ENCODE results near the gene KCNJ4. TPM values are rescaled to one million over a fixed set of nuclear protein-coding genes. Genes with fewer than 3 reads are reported as not detected.
A peak's percentile ranks its signal among the peaks of the same experiment; 100 is the strongest.

KCNJ4 gene
- total and polyA plus RNA-seq, 5 donors = 15.7 to 40.5 (median 33.1) TPM

DNA sequence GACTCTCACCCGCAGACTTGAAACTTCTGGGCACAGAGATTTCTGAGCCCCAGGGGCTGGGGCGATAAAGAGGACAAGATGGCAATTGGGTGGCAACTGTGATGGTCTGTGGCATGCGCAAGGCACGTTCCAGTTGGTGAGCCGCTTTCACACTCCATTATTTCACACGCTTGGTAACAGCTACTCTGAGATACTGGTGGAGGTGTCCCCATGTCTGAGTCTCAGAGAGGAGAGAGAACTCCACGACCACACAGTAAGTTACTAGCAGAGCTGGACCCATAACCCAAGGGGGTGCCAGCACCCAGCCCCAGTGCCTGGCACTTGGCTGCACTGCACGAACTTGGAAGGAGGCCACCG is 6.0 kb upstream of the KCNJ4 start:
- Histone ChIP-seq H3K9me3 (ENCODE audit: control insufficient read depth, low read length) (no peaks in the 10 kb centered on the region), H3K27ac (ENCODE audit: low read length) (no peak overlapping the region), H3K4me3 (ENCODE audit: low read length) (no peak overlapping the region), H3K27me3 (ENCODE audit: control insufficient read depth, insufficient read depth) (no peaks in the 10 kb centered on the region), H3K4me1 (ENCODE audit: control insufficient read depth, insufficient read depth, low read length) (peaks cover 2% of the 10 kb centered on the region)
- WGBS = 40% methylated on average over 9 of the region's 9 CpGs
- intact Hi-C loops (cut with DNase I) = loop anchor here in 1 of 4 donors (10.0 kb wide), 1 partner anchor 46 kb away; no protein-coding TSS in a partner anchor
- peak; percentile 7 to 14 for ATAC-seq
- no peak for DNase-seq

DNA sequence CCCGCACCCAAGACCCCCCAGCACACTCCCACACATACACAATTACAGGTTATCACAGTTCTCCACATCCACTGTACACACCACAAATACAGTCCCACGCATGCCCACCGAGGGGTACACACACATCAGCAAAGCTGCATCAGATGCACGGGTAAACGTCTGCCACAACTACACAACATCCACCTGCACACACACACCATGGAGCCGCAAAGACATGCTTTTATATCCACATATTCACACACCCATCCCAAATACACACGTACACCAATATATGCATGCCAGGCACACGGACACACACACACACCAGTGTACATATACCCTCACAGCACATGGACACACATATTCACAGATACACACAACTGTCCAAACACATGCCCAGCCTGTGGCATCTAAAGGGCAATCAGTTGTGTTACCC is 5.4 kb upstream of the KCNJ4 start:
- H3K4me1 ChIP-seq (ENCODE audit: control insufficient read depth, insufficient read depth, low read length) = peaks cover 2% of the 10 kb centered on the region
- 46% methylated on average over 8 of the region's 8 CpGs for WGBS
- ATAC-seq = no peak
- intact Hi-C loops (cut with DNase I) = loop anchor here in 1 of 4 donors (10.0 kb wide), 1 partner anchor 46 kb away; no protein-coding TSS in a partner anchor
- H3K9me3 ChIP-seq (ENCODE audit: control insufficient read depth, low read length) = no peaks in the 10 kb centered on the region
- H3K27ac ChIP-seq (ENCODE audit: low read length) = no peak overlapping the region
- no peak overlapping the region for H3K4me3 ChIP-seq (ENCODE audit: low read length)
- H3K27me3 ChIP-seq (ENCODE audit: control insufficient read depth, insufficient read depth) = no peaks in the 10 kb centered on the region
- DNase-seq = peak in 1 of 3 donors; percentile 14

GRCh38 chr22:38456841-38457699 is 2.1 kb upstream of the KCNJ4 start:
- DNase-seq = peak in 1 of 3 donors; percentile 66
- Histone ChIP-seq H3K4me3 (ENCODE audit: low read length) (no peak overlapping the region), H3K27ac (ENCODE audit: low read length) (peak overlapping the region; percentile 68), H3K9me3 (ENCODE audit: control insufficient read depth, low read length) (no peaks in the 10 kb centered on the region), H3K4me1 (ENCODE audit: control insufficient read depth, insufficient read depth, low read length) (peaks cover 6% of the 10 kb centered on the region), H3K27me3 (ENCODE audit: control insufficient read depth, insufficient read depth) (no peaks in the 10 kb centered on the region)
- intact Hi-C loops (cut with DNase I) = no loop called here
- peak; percentile 30 to 42 for ATAC-seq
- WGBS = 64% methylated on average over 14 of the region's 14 CpGs

DNA sequence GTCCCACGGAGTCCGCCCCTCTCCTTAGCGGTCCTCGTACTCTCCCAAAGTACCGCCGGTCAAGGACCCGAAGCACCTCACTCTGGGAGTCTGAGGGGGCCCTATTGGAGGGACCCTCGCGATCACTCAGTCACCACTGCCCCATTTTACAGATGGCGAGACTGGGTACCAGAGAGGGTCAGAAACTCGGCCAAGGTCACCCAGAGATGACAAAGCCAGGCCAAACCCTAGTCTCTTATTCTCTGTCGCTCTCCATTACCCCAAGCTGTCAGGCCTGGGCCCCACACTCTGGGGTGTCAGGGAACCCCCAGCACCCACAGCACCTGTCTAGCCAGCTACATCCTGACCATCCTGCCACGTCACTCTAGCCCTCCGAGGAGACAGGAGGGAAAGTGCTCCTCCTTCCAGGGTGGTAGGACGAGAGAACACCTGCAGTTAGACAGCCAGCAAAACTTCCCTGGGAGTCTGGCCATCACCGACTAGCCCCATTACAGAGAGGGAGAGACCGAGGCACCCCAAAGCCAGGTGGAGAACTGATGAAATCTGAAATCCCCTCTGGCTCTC is 1.4 kb upstream of the KCNJ4 start:
- Histone ChIP-seq H3K9me3 (ENCODE audit: control insufficient read depth, low read length) (no peaks in the 10 kb centered on the region), H3K27ac (ENCODE audit: low read length) (peak overlapping the region; percentile 43), H3K4me3 (ENCODE audit: low read length) (no peak overlapping the region), H3K4me1 (ENCODE audit: control insufficient read depth, insufficient read depth, low read length) (peaks cover 7% of the 10 kb centered on the region), H3K27me3 (ENCODE audit: control insufficient read depth, insufficient read depth) (no peaks in the 10 kb centered on the region)
- WGBS = 53% methylated on average over 17 of the region's 17 CpGs
- DNase-seq (no peak), ATAC-seq (no peak)
- intact Hi-C loops (cut with DNase I) = no loop called here

GRCh38 chr22:38455530-38456271 is 702 bp upstream of the KCNJ4 start:
- intact Hi-C loops (cut with DNase I) = no loop called here
- under 1% methylated on average over 90 of the region's 90 CpGs for WGBS
- no peak for ATAC-seq
- no peaks in the 10 kb centered on the region for H3K27me3 ChIP-seq (ENCODE audit: control insufficient read depth, insufficient read depth)
- peak in 2 of 3 donors; percentile 49 to 79 for DNase-seq
- H3K4me1 ChIP-seq (ENCODE audit: control insufficient read depth, insufficient read depth, low read length) = peaks cover 5% of the 10 kb centered on the region
- peak overlapping the region; percentile 78 for H3K4me3 ChIP-seq (ENCODE audit: low read length)
- H3K27ac ChIP-seq (ENCODE audit: low read length) = peak overlapping the region; percentile 43
- no peaks in the 10 kb centered on the region for H3K9me3 ChIP-seq (ENCODE audit: control insufficient read depth, low read length)

DNA sequence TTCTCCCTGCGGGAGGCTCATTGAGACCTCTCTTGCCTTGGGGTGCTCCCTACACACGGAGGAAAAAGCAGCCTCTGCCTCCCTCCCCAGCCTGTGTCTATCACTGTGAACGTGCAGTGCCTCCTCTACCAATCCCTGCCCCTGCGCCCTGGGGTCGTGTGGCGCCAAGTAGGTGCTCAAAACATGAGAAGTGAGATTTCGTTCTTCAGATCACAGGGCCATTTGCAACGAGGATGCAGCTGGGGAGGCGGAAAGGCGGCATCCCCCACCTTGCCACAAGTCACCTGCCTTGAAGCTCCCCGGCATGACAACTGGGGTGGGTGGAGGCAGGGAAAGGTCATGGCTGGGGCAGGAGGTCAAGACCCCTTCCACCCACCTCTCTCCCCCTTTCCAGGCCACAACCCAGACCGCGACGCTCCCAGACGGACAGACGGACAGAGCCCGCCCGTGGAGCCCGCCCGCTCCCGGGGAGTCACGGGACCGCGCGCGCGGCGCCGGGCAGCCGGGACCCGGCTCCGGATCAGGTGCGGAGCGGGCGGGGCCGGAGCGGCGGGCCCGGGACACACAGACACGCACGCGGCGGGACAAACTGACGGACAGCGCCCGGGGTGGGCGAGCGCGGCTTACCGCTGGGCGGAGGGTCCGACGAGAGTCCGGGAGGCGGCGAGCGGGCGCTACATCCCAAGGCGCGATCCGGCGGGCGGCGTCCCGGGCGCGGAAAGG is 485 bp downstream of the KCNJ4 start:
- Histone ChIP-seq H3K4me1 (ENCODE audit: control insufficient read depth, insufficient read depth, low read length) (peaks cover 5% of the 10 kb centered on the region), H3K9me3 (ENCODE audit: control insufficient read depth, low read length) (no peaks in the 10 kb centered on the region), H3K4me3 (ENCODE audit: low read length) (peak overlapping the region; percentile 78), H3K27ac (ENCODE audit: low read length) (peak overlapping the region; percentile 13), H3K27me3 (ENCODE audit: control insufficient read depth, insufficient read depth) (no peaks in the 10 kb centered on the region)
- DNase-seq = no peak
- ATAC-seq = peak in 1 of 2 donors; percentile 25
- intact Hi-C loops (cut with DNase I) = no loop called here
- 7% methylated on average over 67 of the region's 67 CpGs for WGBS

DNA sequence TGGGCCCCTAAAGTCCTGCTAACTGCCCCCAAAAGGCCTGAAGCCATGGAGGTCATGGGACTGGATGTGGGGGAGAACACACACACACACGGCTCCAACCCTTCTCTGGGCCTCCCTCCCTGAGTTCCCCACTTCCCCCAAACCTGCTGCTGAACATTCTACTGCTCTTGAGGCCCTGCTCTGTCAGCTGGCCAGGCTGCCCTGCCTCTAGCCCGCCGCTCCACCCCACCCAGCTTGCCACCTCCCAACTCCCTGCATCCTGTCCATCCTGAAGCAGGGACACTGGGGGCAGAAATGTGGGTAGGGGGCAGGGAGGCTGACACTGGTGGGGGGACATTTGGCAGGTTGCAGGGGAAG is 1.0 kb downstream of the KCNJ4 start:
- no peak for DNase-seq
- Histone ChIP-seq H3K27me3 (ENCODE audit: control insufficient read depth, insufficient read depth) (no peaks in the 10 kb centered on the region), H3K4me1 (ENCODE audit: control insufficient read depth, insufficient read depth, low read length) (peaks cover 5% of the 10 kb centered on the region), H3K27ac (ENCODE audit: low read length) (peak overlapping the region; percentile 13), H3K4me3 (ENCODE audit: low read length) (no peak overlapping the region), H3K9me3 (ENCODE audit: control insufficient read depth, low read length) (no peaks in the 10 kb centered on the region)
- intact Hi-C loops (cut with DNase I) = no loop called here
- no peak for ATAC-seq
- 59% methylated on average over 3 of the region's 3 CpGs for WGBS

DNA sequence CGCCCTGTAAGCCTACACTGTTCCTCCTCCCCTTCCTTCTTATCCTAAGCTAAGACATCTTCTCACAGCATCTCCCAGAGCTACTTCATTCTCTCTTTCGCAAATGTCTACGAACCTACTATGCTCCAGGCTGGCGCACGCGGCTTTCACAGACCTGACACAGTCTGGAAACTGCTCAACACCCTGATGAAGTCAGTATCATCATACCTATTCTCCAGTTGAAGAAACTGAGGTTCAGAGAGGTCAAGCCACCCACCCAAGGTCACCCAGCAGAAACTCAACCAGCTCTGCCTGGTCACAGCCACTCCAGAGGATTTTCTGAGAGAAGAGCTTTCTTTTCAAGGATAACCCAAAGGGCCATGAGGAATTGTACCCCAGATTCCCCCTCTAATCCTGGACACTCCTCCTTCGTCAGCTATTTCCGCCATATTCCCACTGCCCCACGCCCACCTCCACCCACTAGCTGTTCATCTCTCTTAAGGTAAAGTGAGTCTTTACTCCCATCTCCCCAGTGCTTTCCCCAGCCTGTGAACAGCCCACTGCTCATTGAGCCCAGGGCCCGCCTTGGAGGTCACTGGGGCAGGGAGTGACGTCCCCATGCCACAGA is 1.8 kb downstream of the KCNJ4 start:
- intact Hi-C loops (cut with DNase I) = no loop called here
- Histone ChIP-seq H3K4me3 (ENCODE audit: low read length) (no peak overlapping the region), H3K4me1 (ENCODE audit: control insufficient read depth, insufficient read depth, low read length) (peaks cover 5% of the 10 kb centered on the region), H3K9me3 (ENCODE audit: control insufficient read depth, low read length) (no peaks in the 10 kb centered on the region), H3K27ac (ENCODE audit: low read length) (peak overlapping the region; percentile 78), H3K27me3 (ENCODE audit: control insufficient read depth, insufficient read depth) (no peaks in the 10 kb centered on the region)
- no peak for ATAC-seq
- whole genome bisulfite sequencing = 82% methylated on average over 11 of the region's 11 CpGs
- no peak for DNase-seq

- WGBS = 20% methylated on average over 25 of the region's 25 CpGs
- Histone ChIP-seq H3K4me3 (ENCODE audit: low read length) (no peak overlapping the region), H3K4me1 (ENCODE audit: control insufficient read depth, insufficient read depth, low read length) (peaks cover 5% of the 10 kb centered on the region), H3K9me3 (ENCODE audit: control insufficient read depth, low read length) (no peaks in the 10 kb centered on the region), H3K27me3 (ENCODE audit: control insufficient read depth, insufficient read depth) (no peaks in the 10 kb centered on the region), H3K27ac (ENCODE audit: low read length) (peak overlapping the region; percentile 96)
- intact Hi-C loops (cut with DNase I) = no loop called here
- ATAC-seq (peak; percentile 50 to 54), DNase-seq (peak; percentile 74 to 92 (median 85))
These were observed 2.5 kb downstream of the KCNJ4 start for GRCh38 chr22:38452373-38453065.

DNA sequence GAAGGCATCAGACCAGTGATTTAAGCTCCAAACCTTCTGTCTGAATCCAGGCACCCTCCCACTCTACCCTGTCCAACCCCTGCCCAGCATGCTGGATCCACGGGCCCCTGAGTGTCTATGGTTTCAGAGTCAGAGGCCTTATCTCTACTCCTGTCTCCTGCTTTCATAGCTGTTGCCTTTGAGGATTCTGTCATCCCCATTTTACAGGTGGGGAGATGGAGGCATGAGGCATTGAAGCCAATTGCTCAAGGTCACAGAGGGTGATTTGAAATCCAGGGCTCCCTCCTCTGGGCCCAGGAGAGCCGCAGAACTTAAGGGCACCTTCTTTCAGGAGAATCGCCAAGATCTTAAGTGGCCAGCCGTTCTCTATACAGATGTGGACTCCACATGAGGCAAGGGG is 3.1 kb downstream of the KCNJ4 start:
- H3K27me3 ChIP-seq (ENCODE audit: control insufficient read depth, insufficient read depth) = no peaks in the 10 kb centered on the region
- peak overlapping the region; percentile 96 for H3K27ac ChIP-seq (ENCODE audit: low read length)
- WGBS = 57% methylated on average over 4 of the region's 4 CpGs
- no peak overlapping the region for H3K4me3 ChIP-seq (ENCODE audit: low read length)
- peaks cover 5% of the 10 kb centered on the region for H3K4me1 ChIP-seq (ENCODE audit: control insufficient read depth, insufficient read depth, low read length)
- H3K9me3 ChIP-seq (ENCODE audit: control insufficient read depth, low read length) = no peaks in the 10 kb centered on the region
- ATAC-seq (no peak), DNase-seq (no peak)
- intact Hi-C loops (cut with DNase I) = no loop called here

All from right cardiac atrium (tissue), 5 donors.